Islet of Langerhans (tissue), 1 donor: ENCODE data around the gene CORIN.

Experiments
- FAIRE-seq: peaks from one replicate; lab custom pipeline; 2011; peaks lifted over from hg19 to GRCh38; lab: Jason Lieb, UNC

Gene CORIN

DNA sequence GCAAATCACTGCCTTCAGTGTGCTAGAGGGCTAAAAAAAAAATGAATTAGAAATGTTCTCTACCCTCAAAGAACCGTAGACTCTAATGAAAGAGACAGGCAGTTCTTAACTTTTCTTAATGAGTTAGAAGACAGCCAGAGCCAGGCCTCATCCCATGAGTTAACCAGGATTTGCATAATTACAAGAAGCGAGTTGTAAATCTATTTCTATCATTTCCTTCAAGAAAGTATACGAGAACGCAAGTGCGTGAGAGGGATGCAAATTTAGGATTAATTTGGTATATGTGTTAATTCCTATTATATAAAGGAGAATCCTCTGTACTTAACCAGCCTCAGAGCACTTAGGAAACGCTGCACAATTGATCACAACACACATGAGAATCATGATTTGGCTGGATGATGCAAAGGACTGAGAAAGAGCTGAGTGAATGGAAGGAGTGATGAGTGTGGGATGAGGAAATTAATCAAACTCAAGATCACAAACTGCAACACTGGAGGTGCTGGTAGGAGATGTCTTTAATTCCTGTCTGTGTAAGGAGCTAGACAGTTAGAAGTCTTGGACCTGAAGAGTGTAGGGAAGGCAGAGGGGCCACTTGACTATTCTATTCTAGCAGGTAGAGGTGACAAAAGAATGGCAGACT lies 195.6 kb downstream of the CORIN start:
- FAIRE-seq: no peak

- no peak for FAIRE-seq
These were observed 196.1 kb downstream of the CORIN start for GRCh38 chr4:47641755-47642154.

- FAIRE-seq: no peak
These were observed 197.0 kb downstream of the CORIN start for GRCh38 chr4:47640911-47641310.

- no peak for FAIRE-seq
These were observed 198.3 kb downstream of the CORIN start for GRCh38 chr4:47639531-47639930.

GRCh38 chr4:47631161-47631560 lies 206.7 kb downstream of the CORIN start:
- no peak for FAIRE-seq

DNA sequence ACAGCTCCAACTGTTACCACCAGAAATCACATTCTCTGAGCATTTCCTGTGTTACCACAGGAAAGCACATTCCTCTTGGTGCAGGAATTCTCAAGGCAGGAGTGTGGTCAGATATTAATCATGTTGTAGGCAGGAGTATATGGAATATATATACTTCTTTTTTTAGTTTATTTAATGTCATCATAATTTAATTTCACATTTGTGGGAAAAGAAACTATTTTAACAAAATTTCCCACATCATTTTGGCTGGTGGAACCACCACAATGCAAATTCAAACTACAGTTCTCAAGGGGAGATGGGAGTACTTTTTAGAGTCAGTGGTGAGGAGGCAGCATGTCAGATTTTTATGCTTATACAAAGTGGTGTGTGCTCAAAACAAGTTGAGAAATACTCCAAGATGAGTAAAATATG lies 213.8 kb downstream of the CORIN start:
- FAIRE-seq: no peak

GRCh38 chr4:47621181-47621580 lies 216.7 kb downstream of the CORIN start:
- no peak for FAIRE-seq

DNA sequence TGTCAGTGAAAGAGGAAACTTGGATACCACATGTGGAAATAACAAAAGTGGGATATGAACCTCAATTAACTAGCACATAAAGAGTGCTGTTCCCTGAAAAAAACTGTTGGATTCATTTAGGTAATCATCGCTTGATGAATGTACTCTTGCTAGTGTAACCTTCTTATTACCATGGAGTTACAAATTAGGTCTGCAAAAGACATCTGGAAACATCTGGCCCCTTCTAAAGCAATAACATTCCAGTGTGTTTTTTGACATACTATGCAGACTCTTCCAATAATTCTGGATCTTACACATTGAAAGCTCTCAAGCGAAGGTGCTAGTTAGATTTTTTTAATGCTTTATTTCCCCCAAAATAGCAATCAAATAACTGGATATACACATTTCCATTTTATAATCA lies 218.2 kb downstream of the CORIN start:
- no peak for FAIRE-seq

GRCh38 chr4:47617607-47618006 lies 220.3 kb downstream of the CORIN start:
- no peak for FAIRE-seq

GRCh38 chr4:47615385-47615784 lies 222.5 kb downstream of the CORIN start:
- FAIRE-seq: no peak

DNA sequence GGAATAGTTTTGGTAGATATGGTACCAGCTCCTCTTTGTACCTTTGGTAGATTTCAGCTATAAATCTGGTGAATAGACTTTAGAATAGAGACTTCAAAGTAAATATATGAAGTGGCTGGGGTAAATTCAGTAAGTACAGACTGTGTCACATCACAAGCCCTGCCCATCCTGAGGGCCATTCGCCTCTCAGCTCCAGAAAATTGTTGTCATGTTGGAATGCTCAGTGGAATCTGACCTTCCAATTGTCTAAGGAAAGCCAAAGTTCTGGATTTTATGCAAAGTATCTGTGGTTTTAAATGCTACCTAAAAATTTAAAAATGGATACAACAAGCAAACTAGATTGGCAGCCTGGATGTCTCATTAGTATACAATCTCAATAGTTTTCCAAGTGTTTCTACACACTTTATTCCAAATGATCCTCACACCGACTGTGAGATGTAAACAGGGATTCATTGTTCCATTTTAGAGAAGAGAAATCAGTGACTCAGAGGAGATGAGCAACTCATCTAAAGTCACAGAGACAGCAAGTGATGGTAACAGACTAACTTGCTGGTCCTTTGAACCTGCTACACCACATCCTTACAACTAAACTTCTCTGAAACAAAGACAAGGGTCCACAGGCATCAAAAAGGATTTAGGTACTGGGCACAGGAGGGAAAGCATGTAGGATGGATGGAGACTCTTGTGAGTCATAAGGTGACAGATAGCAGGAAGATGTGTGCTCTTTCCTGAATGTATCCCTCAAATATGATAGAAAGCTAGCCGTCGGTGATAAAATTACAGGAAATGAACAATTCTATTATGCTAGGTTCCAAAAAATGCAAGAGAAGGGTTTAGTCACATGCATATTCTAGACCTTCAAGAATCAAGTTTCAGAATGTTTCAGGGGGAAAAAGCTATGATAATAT lies 225.5 kb downstream of the CORIN start:
- no peak for FAIRE-seq

DNA sequence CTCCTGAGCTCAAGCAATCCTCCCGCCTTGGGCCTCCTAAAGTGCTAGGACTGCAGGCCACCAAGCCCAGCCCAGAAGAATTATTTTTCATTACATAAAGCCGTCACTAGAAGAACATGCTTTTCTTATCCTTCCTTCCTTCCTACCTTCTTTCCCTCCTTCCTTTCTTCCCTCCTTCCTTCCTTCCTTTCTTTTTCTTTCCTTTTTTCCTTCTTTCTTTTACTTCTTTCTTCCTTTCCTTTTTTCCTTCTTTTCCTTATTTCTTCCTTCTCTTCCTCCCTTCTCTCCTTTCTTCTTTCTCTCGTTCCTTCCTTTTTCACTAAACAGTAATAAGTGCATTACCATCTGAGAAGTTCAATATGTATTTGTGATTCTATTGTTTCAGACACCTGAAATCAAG lies 231.4 kb downstream of the CORIN start:
- no peak for FAIRE-seq

- no peak for FAIRE-seq
These were observed 239.0 kb downstream of the CORIN start for GRCh38 chr4:47598896-47599295.

GRCh38 chr4:47598320-47598719 lies 239.5 kb downstream of the CORIN start:
- FAIRE-seq: no peak

- no peak for FAIRE-seq
These were observed 240.2 kb downstream of the CORIN start for GRCh38 chr4:47597696-47598095.

GRCh38 chr4:47590325-47590724 lies 247.5 kb downstream of the CORIN start:
- no peak for FAIRE-seq

GRCh38 chr4:47579235-47579634 lies 258.6 kb downstream of the CORIN start:
- no peak for FAIRE-seq

- no peak for FAIRE-seq
These were observed 259.9 kb downstream of the CORIN start for GRCh38 chr4:47577779-47578553.

DNA sequence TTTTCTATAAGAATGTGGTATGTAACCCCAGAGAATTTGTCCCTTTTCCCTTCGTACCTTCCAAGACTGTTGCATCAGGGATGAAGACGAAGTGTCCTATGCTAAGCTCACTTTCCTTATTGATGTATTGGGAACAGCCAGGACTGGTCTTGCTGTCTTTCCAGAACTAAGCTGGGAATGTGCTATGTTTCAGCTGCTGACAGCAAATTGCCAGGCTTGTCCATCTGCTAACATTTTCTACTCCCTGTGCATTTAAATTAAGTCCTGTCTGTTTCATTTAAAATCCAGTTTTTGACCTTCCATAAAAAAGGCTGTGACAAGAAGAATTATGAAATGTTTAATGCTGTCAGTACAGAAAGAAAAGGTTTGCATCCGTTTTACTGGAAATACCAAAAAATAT lies 264.9 kb downstream of the CORIN start:
- no peak for FAIRE-seq

GRCh38 chr4:47570816-47571215 lies 267.1 kb downstream of the CORIN start:
- no peak for FAIRE-seq

DNA sequence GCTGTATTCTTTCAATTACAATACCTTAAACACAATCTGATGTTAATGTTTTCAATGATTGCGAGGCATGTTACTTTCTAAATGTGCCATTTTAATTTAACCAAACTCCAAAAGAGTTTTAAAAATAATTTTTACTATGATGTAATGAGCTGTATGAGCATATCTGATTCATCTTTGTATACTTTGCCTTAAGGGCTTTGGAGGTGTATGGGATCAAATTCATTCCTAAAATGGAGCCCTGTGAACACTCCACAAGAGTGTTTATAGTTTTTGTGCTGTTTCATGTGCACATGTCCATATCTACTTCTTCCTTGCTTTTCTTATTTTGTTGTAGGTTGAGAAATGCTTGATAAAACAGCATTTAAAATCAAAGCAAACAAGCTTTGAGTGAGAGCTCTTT lies 270.4 kb downstream of the CORIN start:
- no peak for FAIRE-seq

GRCh38 chr4:47566969-47567368 lies 270.9 kb downstream of the CORIN start:
- no peak for FAIRE-seq

GRCh38 chr4:47566566-47566965 lies 271.3 kb downstream of the CORIN start:
- no peak for FAIRE-seq
